Left hindlimb (tissue), 1 donor: ENCODE results near the gene TAF1D.
"Not testable (repeated sequence)": the region's sequence is repeated elsewhere in the genome, so short reads cannot be mapped to it uniquely, and the experiment has no call there.

Experiments
- DNase-seq: peaks from one replicate; pipeline ENCODE4 v3.0.0-alpha.2; 2018

The TAF1D gene

GRCh38 chr11:93746101-93746500 is 4.8 kb upstream of the TAF1D start:
- DNase-seq, result no peak

- not testable (repeated sequence) for DNase-seq
Observed at GRCh38 chr11:93745005-93745755, 3.9 kb upstream of the TAF1D start.

GRCh38 chr11:93744669-93745004 is 3.3 kb upstream of the TAF1D start:
- DNase-seq, result no peak

GRCh38 chr11:93743291-93743690 is 2.0 kb upstream of the TAF1D start:
- DNase-seq, result no peak

DNA sequence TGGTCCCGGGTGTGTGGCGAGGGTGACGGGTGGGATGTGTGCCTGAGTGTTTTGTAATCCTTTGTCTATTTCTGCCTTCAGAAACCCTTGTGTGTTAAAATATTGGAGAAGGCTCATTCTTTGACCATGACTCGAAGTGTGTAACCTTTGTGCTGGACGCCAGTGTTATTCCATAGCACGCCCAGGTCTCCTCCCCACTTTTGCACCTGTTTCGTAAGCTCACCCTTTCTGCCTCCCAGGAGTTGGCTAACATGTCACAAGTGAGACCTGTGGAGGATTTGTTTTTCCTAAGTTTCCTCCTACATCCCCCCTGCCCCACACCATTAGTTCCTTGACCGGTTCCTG is 559 bp upstream of the TAF1D start:
- no peak for DNase-seq

- DNase-seq, result peak; percentile 57
Observed at GRCh38 chr11:93740730-93741093, 583 bp downstream of the TAF1D start.

GRCh38 chr11:93740031-93740729 is 1.1 kb downstream of the TAF1D start:
- peak; percentile 38 for DNase-seq

GRCh38 chr11:93738647-93739081 is 2.6 kb downstream of the TAF1D start:
- no peak for DNase-seq

DNA sequence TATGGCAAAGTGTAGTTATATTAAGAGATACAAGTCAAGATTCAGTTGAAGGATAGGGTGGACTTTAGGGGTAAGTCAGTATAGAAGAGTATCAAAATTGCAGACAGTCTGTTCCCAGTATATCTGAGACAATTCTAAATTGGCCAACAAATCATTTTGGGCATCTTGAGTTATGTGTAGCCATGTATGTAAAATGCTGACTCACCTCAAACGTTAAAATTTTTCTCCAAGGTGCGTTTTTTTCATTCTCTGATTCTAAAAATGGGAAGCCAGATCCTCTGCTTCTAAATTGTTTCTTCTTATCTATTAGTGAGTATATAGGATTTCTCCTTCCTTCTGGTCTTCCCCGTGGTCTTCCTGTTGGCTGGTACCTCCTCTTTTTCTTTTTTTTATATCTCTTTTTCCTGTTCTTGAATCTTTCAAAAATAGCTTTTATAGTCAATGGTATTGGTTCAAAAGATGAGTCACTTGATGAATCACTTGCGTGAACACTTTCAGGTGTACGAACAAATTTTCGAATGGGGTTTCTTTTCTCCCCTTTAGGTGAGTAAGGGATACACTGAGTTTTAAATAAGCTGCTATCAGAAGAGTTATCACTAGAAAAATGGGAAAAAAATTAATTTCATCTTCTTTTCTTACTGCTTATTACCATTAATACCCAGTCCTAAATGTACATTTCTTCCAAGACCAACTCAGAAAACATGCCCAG is 3.2 kb downstream of the TAF1D start:
- no peak for DNase-seq

DNA sequence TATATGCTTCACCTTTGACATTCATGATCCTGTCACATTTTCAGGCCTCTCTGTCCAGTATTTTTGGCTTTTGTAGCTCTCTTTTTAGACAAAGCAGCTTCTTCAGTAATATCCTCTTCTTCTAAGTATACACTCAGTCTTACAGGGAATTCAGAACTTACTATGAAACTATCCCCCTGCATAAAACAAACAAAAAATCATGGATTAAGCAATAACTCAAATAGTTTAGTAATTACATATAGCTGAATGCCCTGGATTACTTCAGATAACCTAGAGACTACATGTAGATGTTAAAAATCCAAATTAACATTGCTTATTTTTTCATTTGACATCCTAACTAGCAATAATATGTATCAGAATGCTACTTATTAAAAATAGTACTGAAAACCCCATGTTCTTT is 5.2 kb downstream of the TAF1D start:
- DNase-seq, result no peak

DNA sequence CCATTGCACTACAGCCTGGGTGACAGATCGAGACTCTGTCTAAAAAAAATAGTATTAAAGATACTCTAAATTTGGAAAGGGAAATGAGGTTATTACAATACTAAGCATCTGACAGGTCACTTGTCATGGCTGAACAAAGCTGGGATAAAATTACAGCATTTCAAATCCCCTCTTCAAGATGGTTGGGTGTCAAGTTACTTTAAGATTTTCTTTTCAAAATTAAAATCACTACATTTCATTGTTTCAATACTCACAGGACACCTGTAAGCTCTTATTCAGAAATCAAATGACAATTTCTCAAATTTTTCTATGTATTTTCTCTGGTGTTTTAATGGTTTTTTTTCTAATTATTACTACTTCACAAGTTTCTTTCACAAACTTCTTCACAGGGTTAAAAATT is 5.7 kb downstream of the TAF1D start:
- no peak for DNase-seq

DNA sequence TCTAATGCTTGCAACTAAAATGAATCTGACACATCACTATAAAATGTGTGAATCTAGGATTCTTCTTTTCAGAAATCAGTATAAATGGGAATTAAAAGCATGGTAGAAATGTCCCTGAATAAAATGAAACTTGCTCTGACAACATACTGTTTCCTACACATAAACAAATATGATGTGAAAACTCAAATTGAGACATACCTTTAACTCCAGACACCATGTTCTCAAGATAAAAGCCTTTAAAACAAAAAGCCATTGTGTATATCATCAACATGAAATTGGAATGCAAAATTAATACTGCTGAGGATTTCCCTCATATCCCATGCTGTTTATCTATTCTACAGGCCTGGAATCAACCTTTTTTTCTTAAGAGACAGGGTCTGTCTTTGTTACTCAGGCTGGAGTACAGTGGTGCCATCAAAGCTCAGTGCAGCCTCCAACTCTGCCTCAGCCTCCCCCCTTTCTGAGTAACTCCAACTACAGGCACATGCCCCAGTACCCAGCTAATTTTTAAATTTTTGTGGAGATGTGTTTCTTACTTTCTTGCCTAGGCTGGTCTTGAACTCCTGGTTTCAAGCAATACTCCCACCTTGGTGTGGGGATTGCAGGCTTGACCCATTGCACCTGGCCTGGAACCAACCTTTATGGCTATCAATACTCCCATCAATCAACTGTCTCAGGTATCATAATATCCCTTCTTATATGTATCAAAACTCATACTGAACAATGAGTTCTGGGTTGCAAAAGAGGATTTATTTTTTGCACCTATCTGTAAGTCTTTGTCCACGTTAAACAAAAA is 6.7 kb downstream of the TAF1D start:
- no peak for DNase-seq

- DNase-seq, result no peak
Observed at GRCh38 chr11:93733474-93733873, 7.8 kb downstream of the TAF1D start.

DNA sequence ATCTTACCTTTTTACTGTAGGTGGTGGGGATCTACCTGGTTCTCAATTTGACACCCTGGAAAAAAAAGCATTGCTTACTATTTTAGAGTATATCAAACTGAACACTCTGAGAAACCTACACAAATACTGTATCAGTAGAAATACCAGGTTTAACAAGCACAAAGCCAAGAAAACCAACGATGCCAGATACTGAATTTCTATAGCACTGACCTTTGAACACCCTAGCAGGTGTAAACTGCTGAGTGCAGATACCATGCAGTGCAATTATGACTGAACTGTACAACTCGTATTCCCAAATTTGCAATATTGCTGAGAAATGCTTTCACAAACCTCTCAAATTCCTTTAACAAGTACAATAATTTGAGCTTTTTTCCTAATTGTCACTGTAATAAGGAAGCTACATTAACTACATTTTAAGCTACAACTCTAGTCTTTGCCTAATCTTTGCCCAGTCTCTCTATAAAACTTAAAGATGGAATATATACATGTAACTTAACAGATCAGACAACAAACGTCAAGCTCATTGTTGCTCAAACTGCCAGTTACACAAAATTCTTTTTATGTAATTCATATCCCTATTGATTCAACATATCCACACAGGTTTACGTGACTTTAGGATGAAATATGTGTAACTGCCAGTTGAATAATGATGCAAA is 8.9 kb downstream of the TAF1D start:
- no peak for DNase-seq

GRCh38 chr11:93730108-93731107 is 10.9 kb downstream of the TAF1D start:
- no peak for DNase-seq

GRCh38 chr11:93729129-93729616 is 12.1 kb downstream of the TAF1D start:
- DNase-seq, result no peak

- no peak for DNase-seq
Observed at GRCh38 chr11:93728792-93729128, 12.5 kb downstream of the TAF1D start.

GRCh38 chr11:93727985-93728791 is 13.1 kb downstream of the TAF1D start:
- DNase-seq, result no peak

DNA sequence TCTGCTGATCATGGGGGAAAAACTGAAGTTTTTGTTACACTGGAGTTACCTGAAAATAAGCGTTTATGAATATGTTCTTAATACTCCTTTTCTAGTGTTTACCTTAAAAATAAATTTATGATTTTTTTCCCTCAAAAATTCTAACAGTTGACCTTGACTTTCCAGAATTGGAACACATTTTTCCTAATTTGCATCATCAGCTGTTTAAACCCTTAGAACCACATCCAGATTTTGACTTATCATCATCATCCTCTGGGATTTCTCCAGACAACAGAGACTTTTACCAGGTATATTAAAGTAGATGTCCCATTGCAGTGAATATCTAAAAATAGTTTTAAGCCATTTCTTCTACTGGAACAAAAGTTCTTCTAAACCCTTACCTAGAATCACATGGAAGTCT is 17.2 kb downstream of the TAF1D start:
- DNase-seq, result no peak

DNA sequence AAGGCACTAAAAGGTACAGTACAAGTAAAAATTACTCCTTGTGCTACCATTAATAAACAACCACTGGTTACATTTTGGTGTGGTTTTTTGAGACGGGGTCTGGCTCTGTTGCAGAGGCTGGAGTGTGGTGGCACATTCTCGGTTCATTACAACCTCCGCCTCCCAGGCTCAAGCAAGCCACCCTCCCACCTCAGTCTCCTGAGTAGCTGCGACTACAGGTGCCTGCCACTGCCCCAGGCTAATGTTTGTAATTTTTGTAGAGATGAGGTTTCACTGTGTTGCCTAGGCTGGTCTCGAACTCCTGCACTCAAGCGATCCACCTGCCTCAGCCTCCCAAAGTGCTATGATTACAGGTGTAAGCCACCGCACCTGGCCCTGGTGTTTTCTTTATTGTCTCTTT is 20.8 kb downstream of the TAF1D start:
- DNase-seq, result no peak

- DNase-seq, result no peak
Observed at GRCh38 chr11:93719310-93719709, 22.0 kb downstream of the TAF1D start.
